Measurements from ENCODE around the gene MB21D2.

DNA sequence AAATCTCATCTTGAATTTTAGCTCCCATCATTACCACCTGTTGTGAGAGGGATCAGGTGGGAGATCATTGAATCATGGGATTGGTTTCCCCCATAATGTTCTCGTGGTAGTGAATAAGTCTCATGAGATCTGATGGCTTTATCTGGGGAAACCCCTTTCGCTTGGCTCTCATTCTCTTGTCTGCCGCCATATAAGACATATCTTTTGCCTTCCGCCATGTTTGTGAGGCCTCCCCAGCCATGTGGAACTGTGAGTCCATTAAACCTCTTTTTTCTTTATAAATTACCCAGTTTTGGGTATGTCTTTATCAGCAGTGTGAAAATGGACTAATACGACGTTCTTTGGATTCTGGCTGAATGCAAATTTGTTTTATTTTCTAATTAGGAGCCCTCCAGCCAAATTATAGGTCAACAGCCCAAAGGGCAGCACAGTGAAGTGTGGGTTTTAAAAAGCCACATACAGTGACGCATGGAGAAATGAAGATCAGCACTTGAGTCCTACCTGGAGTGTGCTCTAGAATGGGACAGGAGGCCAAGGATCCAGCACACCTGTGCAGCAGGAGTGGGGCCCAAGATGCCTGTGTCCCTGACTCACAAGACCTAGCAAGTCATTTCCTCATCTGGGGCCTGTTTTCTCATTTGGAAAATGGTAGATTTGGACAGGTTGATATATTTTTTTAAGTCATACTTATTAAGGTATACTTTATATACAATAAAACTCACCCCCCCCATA lies 89.6 kb downstream of the MB21D2 start:
- no peak for TF ChIP-seq EP300 (IDR thresholded peaks at IDR 0.05)
- TF ChIP-seq, protein P1, sequence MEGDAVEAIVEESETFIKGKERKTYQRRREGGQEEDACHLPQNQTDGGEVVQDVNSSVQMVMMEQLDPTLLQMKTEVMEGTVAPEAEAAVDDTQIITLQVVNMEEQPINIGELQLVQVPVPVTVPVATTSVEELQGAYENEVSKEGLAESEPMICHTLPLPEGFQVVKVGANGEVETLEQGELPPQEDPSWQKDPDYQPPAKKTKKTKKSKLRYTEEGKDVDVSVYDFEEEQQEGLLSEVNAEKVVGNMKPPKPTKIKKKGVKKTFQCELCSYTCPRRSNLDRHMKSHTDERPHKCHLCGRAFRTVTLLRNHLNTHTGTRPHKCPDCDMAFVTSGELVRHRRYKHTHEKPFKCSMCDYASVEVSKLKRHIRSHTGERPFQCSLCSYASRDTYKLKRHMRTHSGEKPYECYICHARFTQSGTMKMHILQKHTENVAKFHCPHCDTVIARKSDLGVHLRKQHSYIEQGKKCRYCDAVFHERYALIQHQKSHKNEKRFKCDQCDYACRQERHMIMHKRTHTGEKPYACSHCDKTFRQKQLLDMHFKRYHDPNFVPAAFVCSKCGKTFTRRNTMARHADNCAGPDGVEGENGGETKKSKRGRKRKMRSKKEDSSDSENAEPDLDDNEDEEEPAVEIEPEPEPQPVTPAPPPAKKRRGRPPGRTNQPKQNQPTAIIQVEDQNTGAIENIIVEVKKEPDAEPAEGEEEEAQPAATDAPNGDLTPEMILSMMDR (IDR thresholded peaks at IDR 0.05) = no peak
